ENCODE results near the gene OR51B2. TPM values are rescaled to one million over a fixed set of nuclear protein-coding genes. Genes with fewer than 3 reads are reported as not detected.

Gene OR51B2
- total and polyA plus RNA-seq, 4 donors: 0.17 to 0.37 TPM; not detected in 2

- TF ChIP-seq MAX (IDR thresholded peaks at IDR 0.05): no peak
- no peak for TF ChIP-seq ATF3 (IDR thresholded peaks at IDR 0.05)
- TF ChIP-seq NR2F2 (IDR thresholded peaks at IDR 0.05): no peak
- no peak for TF ChIP-seq RXRA (IDR thresholded peaks at IDR 0.05)
Measured at GRCh38 chr11:5276697-5277096, 47.4 kb downstream of the OR51B2 start (continued).

GRCh38 chr11:5275369-5276110, 48.6 kb downstream of the OR51B2 start:
- H3K9me3 ChIP-seq (ENCODE audit: control insufficient read depth in 4 of 4, low read length in 3 of 4): no peaks in the 10 kb centered on the region
- H3K4me1 ChIP-seq (ENCODE audit: control insufficient read depth in 4 of 4, insufficient read depth in 4 of 4, low read length in 3 of 4): no peaks in the 10 kb centered on the region
- no peak for TF ChIP-seq SP1 (IDR thresholded peaks at IDR 0.05)
- TF ChIP-seq JUND (IDR thresholded peaks at IDR 0.05): no peak
- TF ChIP-seq CTCF (IDR thresholded peaks at IDR 0.05; ENCODE audit: low read depth, low read length, missing input control): no peak
- no peak for TF ChIP-seq GABPA (IDR thresholded peaks at IDR 0.05 in 1 of 2, conservative IDR thresholded peaks at IDR 0.05 in 1 of 2)
- no peak for TF ChIP-seq RXRA (IDR thresholded peaks at IDR 0.05)
- no peak for TF ChIP-seq EGR1 (IDR thresholded peaks at IDR 0.05; ENCODE audit: low read depth in 2 of 2)
- no peak for TF ChIP-seq TAF1 (conservative IDR thresholded peaks at IDR 0.05)
- no peak for TF ChIP-seq HNF4A (conservative IDR thresholded peaks at IDR 0.05)
- no peak for TF ChIP-seq FOXA1 (IDR thresholded peaks at IDR 0.05)
- no peak for TF ChIP-seq RAD21 (IDR thresholded peaks at IDR 0.05)
- no peak overlapping the region for H3K4me3 ChIP-seq (ENCODE audit: low read depth in 1 of 3, low read length in 3 of 3)
- no peaks in the 10 kb centered on the region for H3K36me3 ChIP-seq (ENCODE audit: control insufficient read depth in 4 of 4, insufficient read depth in 3 of 4, low read depth in 1 of 4, low read length in 3 of 4)
- H3K27ac ChIP-seq (ENCODE audit: low read depth in 1 of 2, low read length in 2 of 2): no peak overlapping the region
- peaks cover 0 to 3% (median 0%) of the 10 kb centered on the region in 4 donors for H3K27me3 ChIP-seq (ENCODE audit: control insufficient read depth in 4 of 4, insufficient read depth in 4 of 4, low read length in 3 of 4)
- H3K9ac ChIP-seq (ENCODE audit: low read depth in 1 of 2, low read length in 2 of 2): no peak overlapping the region
- WGBS: 70% methylated on average over 6 of the region's 6 CpGs
- DNase-seq (ENCODE audit: low spot score): peak; percentile 73

GRCh38 chr11:5274395-5274794, 49.7 kb downstream of the OR51B2 start:
- 76% methylated on average over 5 of the region's 5 CpGs for WGBS
- Histone ChIP-seq H3K36me3 (ENCODE audit: control insufficient read depth in 4 of 4, insufficient read depth in 3 of 4, low read depth in 1 of 4, low read length in 3 of 4) (no peaks in the 10 kb centered on the region), H3K9ac (ENCODE audit: low read depth in 1 of 2, low read length in 2 of 2) (no peak overlapping the region), H3K27me3 (ENCODE audit: control insufficient read depth in 4 of 4, insufficient read depth in 4 of 4, low read length in 3 of 4) (peaks cover 0 to 3% (median 0%) of the 10 kb centered on the region in 4 donors), H3K4me1 (ENCODE audit: control insufficient read depth in 4 of 4, insufficient read depth in 4 of 4, low read length in 3 of 4) (no peaks in the 10 kb centered on the region), H3K9me3 (ENCODE audit: control insufficient read depth in 4 of 4, low read length in 3 of 4) (no peaks in the 10 kb centered on the region), H3K27ac (ENCODE audit: low read depth in 1 of 2, low read length in 2 of 2) (no peak overlapping the region), H3K4me3 (ENCODE audit: low read depth in 1 of 3, low read length in 3 of 3) (no peak overlapping the region)
- TF ChIP-seq YY1 (IDR thresholded peaks at IDR 0.05): no peak
- no peak for TF ChIP-seq GABPA (IDR thresholded peaks at IDR 0.05 in 1 of 2, conservative IDR thresholded peaks at IDR 0.05 in 1 of 2)
- TF ChIP-seq ATF3 (IDR thresholded peaks at IDR 0.05): no peak
- no peak for TF ChIP-seq JUND (IDR thresholded peaks at IDR 0.05)
- no peak for TF ChIP-seq EGR1 (IDR thresholded peaks at IDR 0.05; ENCODE audit: low read depth in 2 of 2)
- TF ChIP-seq HNF4A (conservative IDR thresholded peaks at IDR 0.05): no peak
- TF ChIP-seq FOXA1 (IDR thresholded peaks at IDR 0.05): no peak
- TF ChIP-seq RAD21 (IDR thresholded peaks at IDR 0.05): no peak
- DNase-seq (ENCODE audit: low spot score): no peak

Small RNA genes within 50 kb of the gene (small RNA-seq; reads per million reads assigned to genes)
- not detected for gene AC104389.3

Other genes starting within 250 kb of the OR51B2 start
- not detected for gene OR52A5, start 185.9 kb downstream of the OR51B2 start, total RNA-seq
- not detected for gene OR52A5, start 185.9 kb downstream of the OR51B2 start, polyA plus RNA-seq
- gene OR52A1, start 169.5 kb downstream of the OR51B2 start, total RNA-seq: not detected
- not detected for gene OR52A1, start 169.5 kb downstream of the OR51B2 start, polyA plus RNA-seq
- not detected for gene OR51V1, start 123.6 kb downstream of the OR51B2 start, total RNA-seq
- not detected for gene OR51V1, start 123.6 kb downstream of the OR51B2 start, polyA plus RNA-seq
- 1,000 to 10,000 TPM in 1 of 2 donors, 1 to 10 TPM in 1; 5.7 to 3,950 TPM for gene HBB, start 97.2 kb downstream of the OR51B2 start, total RNA-seq
- 10 to 100 TPM; 13.6 to 86.8 TPM for gene HBB, start 97.2 kb downstream of the OR51B2 start, polyA plus RNA-seq
- 1 to 10 TPM in 1 of 2 donors, not detected in 1; 6.0 TPM for gene HBD, start 89.8 kb downstream of the OR51B2 start, total RNA-seq
- gene HBD, start 89.8 kb downstream of the OR51B2 start, polyA plus RNA-seq: under 1 TPM in 1 of 2 donors, not detected in 1; 0.72 TPM
- 10 to 100 TPM in 1 of 2 donors, not detected in 1; 75.1 TPM for gene HBG1, start 74.4 kb downstream of the OR51B2 start, total RNA-seq
- not detected for gene HBG1, start 74.4 kb downstream of the OR51B2 start, polyA plus RNA-seq
- over 10,000 TPM in 1 of 2 donors, not detected in 1; 55,632 TPM for gene HBG2, start 69.5 kb downstream of the OR51B2 start, total RNA-seq
- under 1 TPM in 1 of 2 donors, not detected in 1; 0.71 TPM for gene HBG2, start 69.5 kb downstream of the OR51B2 start, polyA plus RNA-seq
- 10 to 100 TPM in 1 of 2 donors, not detected in 1; 82.7 TPM for gene HBE1, start 54.4 kb downstream of the OR51B2 start, total RNA-seq
- gene HBE1, start 54.4 kb downstream of the OR51B2 start, polyA plus RNA-seq: not detected
- not detected for gene OR51B4, start 22.4 kb downstream of the OR51B2 start, total RNA-seq
- not detected for gene OR51B4, start 22.4 kb downstream of the OR51B2 start, polyA plus RNA-seq
- gene OR51B5, start 19.2 kb upstream of the OR51B2 start, total RNA-seq: under 1 TPM; 0.17 to 0.23 TPM
- gene OR51B5, start 19.2 kb upstream of the OR51B2 start, polyA plus RNA-seq: not detected
- gene OR51B6, start 27.2 kb upstream of the OR51B2 start, total RNA-seq: not detected
- gene OR51B6, start 27.2 kb upstream of the OR51B2 start, polyA plus RNA-seq: not detected
- not detected for gene OR51M1, start 59.5 kb upstream of the OR51B2 start, total RNA-seq
- not detected for gene OR51M1, start 59.5 kb upstream of the OR51B2 start, polyA plus RNA-seq
- gene OR51Q1, start 97.8 kb upstream of the OR51B2 start, total RNA-seq: not detected
- gene OR51Q1, start 97.8 kb upstream of the OR51B2 start, polyA plus RNA-seq: not detected
- under 1 TPM; 0.23 to 0.33 TPM for gene OR51I1, start 117.2 kb upstream of the OR51B2 start, total RNA-seq
- not detected for gene OR51I1, start 117.2 kb upstream of the OR51B2 start, polyA plus RNA-seq
- not detected for gene OR51I2, start 125.0 kb upstream of the OR51B2 start, total RNA-seq
- gene OR51I2, start 125.0 kb upstream of the OR51B2 start, polyA plus RNA-seq: not detected
- gene OR52D1, start 164.4 kb upstream of the OR51B2 start, total RNA-seq: not detected
- not detected for gene OR52D1, start 164.4 kb upstream of the OR51B2 start, polyA plus RNA-seq
- gene UBQLN3, start 185.7 kb upstream of the OR51B2 start, total RNA-seq: under 1 TPM; 0.09 to 0.33 TPM
- not detected for gene UBQLN3, start 185.7 kb upstream of the OR51B2 start, polyA plus RNA-seq
- gene UBQLNL, start 192.4 kb upstream of the OR51B2 start, total RNA-seq: under 1 TPM; 0.05 to 0.25 TPM
- under 1 TPM; 0.03 to 0.08 TPM for gene UBQLNL, start 192.4 kb upstream of the OR51B2 start, polyA plus RNA-seq
- gene OR52H1, start 224.2 kb upstream of the OR51B2 start, total RNA-seq: under 1 TPM; 0.14 to 0.33 TPM
- gene OR52H1, start 224.2 kb upstream of the OR51B2 start, polyA plus RNA-seq: not detected